SK-N-SH treated with all-trans-retinoic acid at 6 μM for 48 hours (cell line): ENCODE results near the gene LUC7L3.

Source experiments
- ARNTL ChIP-seq: fragments of 450-650 bp; formaldehyde crosslinking; IDR thresholded peaks from 2 replicates; pipeline ENCODE4 v1.5.0; 2020; ENCODE audit warnings: low read depth, mild to moderate bottlenecking, moderate library complexity, borderline replicate concordance
- BACH2 ChIP-seq: fragments of 250-450 bp; sonication (Bioruptor Pico); IDR thresholded peaks from 2 replicates; pipeline ENCODE4 v1.9.0; 2021; ENCODE audit warnings: mild to moderate bottlenecking, borderline replicate concordance
- CREB5 ChIP-seq: fragments of 250-450 bp; sonication (Bioruptor Pico); IDR thresholded peaks from 2 replicates; pipeline ENCODE4 v1.5.1; 2020; ENCODE audit warnings: low read depth, mild to moderate bottlenecking, moderate library complexity
- CSRNP3 ChIP-seq: fragments of 250-450 bp; sonication (Bioruptor Pico); IDR thresholded peaks from 2 replicates; pipeline ENCODE4 v1.5.1; 2021; ENCODE audit warnings: mild to moderate bottlenecking, moderate library complexity
- ISL1 ChIP-seq: fragments of 250-450 bp; sonication (Bioruptor Pico); IDR thresholded peaks from 2 replicates; pipeline ENCODE4 v2.1.2; 2022; ENCODE audit warnings: mild to moderate bottlenecking, moderate library complexity
- OSR1 ChIP-seq: fragments of 250-450 bp; sonication (Bioruptor Pico); IDR thresholded peaks from 2 replicates; pipeline ENCODE4 v1.8.0; 2022; ENCODE audit warnings: moderate library complexity, mild to moderate bottlenecking, inconsistent platforms
- PPARA ChIP-seq: fragments of 250-450 bp; sonication (Bioruptor Pico); IDR thresholded peaks from 2 replicates; pipeline ENCODE4 v1.5.0; 2020; ENCODE audit warnings: mild to moderate bottlenecking, borderline replicate concordance
- RARB ChIP-seq: fragments of 250-450 bp; sonication (Bioruptor Pico); IDR thresholded peaks from 2 replicates; pipeline ENCODE4 v1.8.0; 2021; ENCODE audit warnings: mild to moderate bottlenecking, moderate library complexity
- TOX ChIP-seq: fragments of 250-450 bp; sonication (Bioruptor Pico); IDR thresholded peaks from 2 replicates; pipeline ENCODE4 v1.8.0; 2021; ENCODE audit warnings: mild to moderate bottlenecking, moderate library complexity, borderline replicate concordance
- ZC3H10 ChIP-seq: fragments of 250-450 bp; sonication (Bioruptor Pico); IDR thresholded peaks from 2 replicates; pipeline ENCODE4 v1.5.1; 2021; ENCODE audit warnings: mild to moderate bottlenecking, moderate library complexity
- ZFP3 ChIP-seq: fragments of 250-450 bp; sonication (Bioruptor Pico); IDR thresholded peaks from 2 replicates; pipeline ENCODE4 v1.5.0; 2020; ENCODE audit warnings: mild to moderate bottlenecking, moderate library complexity
- ZNF8 ChIP-seq: fragments of 450-650 bp; formaldehyde crosslinking; IDR thresholded peaks from 2 replicates; pipeline ENCODE4 v1.5.0; 2020; ENCODE audit warnings: mild to moderate bottlenecking, moderate library complexity
- TF ChIP-seq, protein P1 (sequence below): fragments of 250-450 bp; sonication (Bioruptor Pico); IDR thresholded peaks from 2 replicates; pipeline ENCODE4 v1.8.0; 2020; ENCODE audit warnings: mild to moderate bottlenecking, moderate library complexity, borderline replicate concordance

- TF ChIP-seq ZFP3 (CRISPR knock-in tag) (no peak), ZC3H10 (CRISPR knock-in tag) (no peak), ISL1 (no peak), CSRNP3 (CRISPR knock-in tag) (no peak), ZNF8 (CRISPR knock-in tag) (no peak), ARNTL (CRISPR knock-in tag) (no peak), RARB (no peak), CREB5 (CRISPR knock-in tag) (no peak), TOX (no peak), OSR1 (CRISPR knock-in tag) (no peak), BACH2 (CRISPR knock-in tag) (no peak), PPARA (CRISPR knock-in tag) (no peak)
- TF ChIP-seq, protein P1, sequence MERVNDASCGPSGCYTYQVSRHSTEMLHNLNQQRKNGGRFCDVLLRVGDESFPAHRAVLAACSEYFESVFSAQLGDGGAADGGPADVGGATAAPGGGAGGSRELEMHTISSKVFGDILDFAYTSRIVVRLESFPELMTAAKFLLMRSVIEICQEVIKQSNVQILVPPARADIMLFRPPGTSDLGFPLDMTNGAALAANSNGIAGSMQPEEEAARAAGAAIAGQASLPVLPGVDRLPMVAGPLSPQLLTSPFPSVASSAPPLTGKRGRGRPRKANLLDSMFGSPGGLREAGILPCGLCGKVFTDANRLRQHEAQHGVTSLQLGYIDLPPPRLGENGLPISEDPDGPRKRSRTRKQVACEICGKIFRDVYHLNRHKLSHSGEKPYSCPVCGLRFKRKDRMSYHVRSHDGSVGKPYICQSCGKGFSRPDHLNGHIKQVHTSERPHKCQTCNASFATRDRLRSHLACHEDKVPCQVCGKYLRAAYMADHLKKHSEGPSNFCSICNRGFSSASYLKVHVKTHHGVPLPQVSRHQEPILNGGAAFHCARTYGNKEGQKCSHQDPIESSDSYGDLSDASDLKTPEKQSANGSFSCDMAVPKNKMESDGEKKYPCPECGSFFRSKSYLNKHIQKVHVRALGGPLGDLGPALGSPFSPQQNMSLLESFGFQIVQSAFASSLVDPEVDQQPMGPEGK (CRISPR knock-in tag) = no peak
Observed at GRCh38 chr17:50785946-50786570, 66.7 kb downstream of the LUC7L3 start.
